Astrocyte of the cerebellum (primary cell): Measurements from ENCODE around the gene PPP2R5C.

Experiments
- DNase-seq: peaks from one replicate; pipeline ENCODE4 v3.0.0-alpha.2; 2011; ENCODE audit warnings: low read depth
- H3K4me3 ChIP-seq: 2 replicates; pipeline ENCODE4 v1.5.1; 2011; ENCODE audit warnings: mild to moderate bottlenecking, low read depth, low read length, moderate library complexity
- in situ Hi-C: cut with HindIII; loops from 2 replicates; pipeline ENCODE4 v1.10.0; 2017; ENCODE audit warnings: low sequenced_read_pairs
- TF ChIP-seq, protein P1 (sequence below): IDR thresholded peaks from 2 replicates; pipeline ENCODE4 v1.5.1; 2012; ENCODE audit warnings: low read length, low read depth, moderate library complexity, mild to moderate bottlenecking; ENCODE audit errors: missing control alignments

The PPP2R5C gene

DNA sequence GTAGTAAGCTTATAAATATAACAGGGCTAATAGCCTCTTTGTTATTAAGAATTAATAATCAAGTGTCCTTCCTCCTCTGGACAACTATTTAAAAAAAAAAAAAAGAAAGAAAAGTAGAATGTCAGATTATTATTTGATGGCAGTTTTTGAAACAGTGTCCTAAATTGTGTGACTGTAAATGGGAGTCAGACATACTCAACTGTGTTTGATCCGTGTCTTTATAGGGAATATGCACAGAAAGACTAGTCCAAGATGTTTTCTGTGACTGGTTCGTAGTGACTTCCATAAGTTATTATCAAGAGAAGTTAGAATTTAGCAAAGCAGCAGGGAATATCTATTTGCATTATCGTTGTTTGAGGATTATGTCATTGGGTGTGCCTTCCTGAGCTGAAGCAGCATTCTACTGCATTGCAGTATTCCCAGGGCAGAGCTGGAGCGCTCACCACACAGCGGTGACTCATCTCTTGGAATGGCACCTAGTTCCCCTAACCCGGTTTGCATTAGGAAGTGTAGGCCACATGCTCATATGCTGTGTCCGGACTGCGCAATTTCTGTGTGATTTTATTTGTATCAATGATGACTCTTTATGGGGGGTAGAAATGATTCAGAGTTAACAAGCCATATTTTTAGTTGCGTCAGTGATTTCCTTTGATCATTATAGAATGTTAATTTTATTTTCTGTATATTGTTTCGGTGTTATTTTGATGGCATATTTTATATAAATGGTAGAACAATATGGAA is 210.8 kb downstream of the PPP2R5C start:
- TF ChIP-seq, protein P1, sequence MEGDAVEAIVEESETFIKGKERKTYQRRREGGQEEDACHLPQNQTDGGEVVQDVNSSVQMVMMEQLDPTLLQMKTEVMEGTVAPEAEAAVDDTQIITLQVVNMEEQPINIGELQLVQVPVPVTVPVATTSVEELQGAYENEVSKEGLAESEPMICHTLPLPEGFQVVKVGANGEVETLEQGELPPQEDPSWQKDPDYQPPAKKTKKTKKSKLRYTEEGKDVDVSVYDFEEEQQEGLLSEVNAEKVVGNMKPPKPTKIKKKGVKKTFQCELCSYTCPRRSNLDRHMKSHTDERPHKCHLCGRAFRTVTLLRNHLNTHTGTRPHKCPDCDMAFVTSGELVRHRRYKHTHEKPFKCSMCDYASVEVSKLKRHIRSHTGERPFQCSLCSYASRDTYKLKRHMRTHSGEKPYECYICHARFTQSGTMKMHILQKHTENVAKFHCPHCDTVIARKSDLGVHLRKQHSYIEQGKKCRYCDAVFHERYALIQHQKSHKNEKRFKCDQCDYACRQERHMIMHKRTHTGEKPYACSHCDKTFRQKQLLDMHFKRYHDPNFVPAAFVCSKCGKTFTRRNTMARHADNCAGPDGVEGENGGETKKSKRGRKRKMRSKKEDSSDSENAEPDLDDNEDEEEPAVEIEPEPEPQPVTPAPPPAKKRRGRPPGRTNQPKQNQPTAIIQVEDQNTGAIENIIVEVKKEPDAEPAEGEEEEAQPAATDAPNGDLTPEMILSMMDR: no peak
- no peak overlapping the region for H3K4me3 ChIP-seq
- in situ Hi-C loops: no loop called here
- DNase-seq: peak; percentile 99

GRCh38 chr14:101973356-101973755 is 211.8 kb downstream of the PPP2R5C start:
- in situ Hi-C loops: no loop called here
- H3K4me3 ChIP-seq: no peak overlapping the region
- no peak for DNase-seq
- TF ChIP-seq, protein P1: no peak

DNA sequence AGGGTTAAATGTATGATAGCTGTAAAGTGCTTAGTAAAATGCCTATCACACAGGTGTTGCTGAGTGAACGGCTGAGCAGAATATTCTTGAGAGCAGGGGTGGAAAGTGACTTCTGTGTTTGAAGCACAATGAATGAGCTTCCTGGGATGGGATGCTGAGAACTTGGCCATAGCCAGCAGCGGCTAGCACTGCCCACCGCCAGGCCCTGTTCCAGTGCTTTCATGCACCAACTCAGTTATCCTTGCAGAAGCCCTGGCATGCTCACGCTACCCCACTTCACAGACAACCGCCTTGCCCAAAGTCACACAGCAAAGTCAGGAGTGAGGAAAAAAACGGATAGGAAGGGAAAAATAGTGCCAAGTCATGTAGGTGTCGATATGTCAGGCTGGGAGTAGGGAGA is 213.7 kb downstream of the PPP2R5C start:
- DNase-seq: no peak
- TF ChIP-seq, protein P1: no peak
- H3K4me3 ChIP-seq: no peak overlapping the region
- in situ Hi-C loops: loop anchor here (5.0 kb wide), 1 partner anchor 42 kb away; no protein-coding TSS in a partner anchor
